DOHH2 (cell line): Measurements from ENCODE around the gene ITGAV.
A peak's percentile ranks its signal among the peaks of the same experiment; 100 is the strongest.

Experiments used
- H3F3A ChIP-seq: fragments of 200-600 bp; sonication (generic), shearing (Covaris generic); 2 replicates; pipeline ENCODE4 v1.6.0; 2016; ENCODE audit warnings: antibody characterized with exemption, mild to moderate bottlenecking; ENCODE audit not compliant: control insufficient read depth, insufficient read depth
- H3K27ac ChIP-seq: fragments of 200-600 bp; sonication (generic); 2 replicates; pipeline ENCODE4 v1.5.1; 2014; ENCODE audit warnings: low read depth, mild to moderate bottlenecking, low read length, moderate library complexity
- H3K27me3 ChIP-seq: fragments of 200-600 bp; sonication (generic); 2 replicates; pipeline ENCODE4 v1.6.1; 2014; ENCODE audit warnings: mild to moderate bottlenecking, low read length, mixed read lengths; ENCODE audit not compliant: control insufficient read depth
- H3K36me3 ChIP-seq: fragments of 200-600 bp; sonication (generic); 2 replicates; pipeline ENCODE4 v1.6.1; 2014; ENCODE audit warnings: mild to moderate bottlenecking, low read length, moderate library complexity, mixed read lengths; ENCODE audit not compliant: control insufficient read depth
- H3K4me1 ChIP-seq: fragments of 200-600 bp; sonication (generic); 2 replicates; pipeline ENCODE4 v1.6.1; 2014; ENCODE audit warnings: mild to moderate bottlenecking, low read length, mixed read lengths; ENCODE audit not compliant: control insufficient read depth
- H3K4me2 ChIP-seq: fragments of 200-600 bp; sonication (generic); 2 replicates; pipeline ENCODE4 v1.6.0; 2014; ENCODE audit warnings: mild to moderate bottlenecking, low read length, moderate library complexity
- H3K4me3 ChIP-seq: fragments of 200-600 bp; sonication (generic); 2 replicates; pipeline ENCODE4 v1.5.1; 2014; ENCODE audit warnings: mild to moderate bottlenecking, low read length, mixed read lengths
- H3K79me2 ChIP-seq: fragments of 200-600 bp; sonication (generic); 2 replicates; pipeline ENCODE4 v1.6.1; 2014; ENCODE audit warnings: mild to moderate bottlenecking, low read length, mixed read lengths; ENCODE audit not compliant: control insufficient read depth
- H3K9me2 ChIP-seq: fragments of 200-600 bp; sonication (generic); replicated peaks from 2 replicates; pipeline ENCODE4 v1.6.1; 2014; ENCODE audit warnings: mild to moderate bottlenecking, low read length, mixed read lengths; ENCODE audit not compliant: control insufficient read depth
- H3K9me3 ChIP-seq: fragments of 200-600 bp; sonication (generic); 2 replicates; pipeline ENCODE4 v1.6.1; 2014; ENCODE audit warnings: antibody characterized with exemption, low read length, mixed read lengths; ENCODE audit not compliant: control insufficient read depth, insufficient read depth
- H4K20me1 ChIP-seq: fragments of 200-600 bp; sonication (generic); 2 replicates; pipeline ENCODE4 v1.6.0; 2014; ENCODE audit warnings: low read depth, mild to moderate bottlenecking, antibody characterized with exemption, low read length, moderate library complexity; ENCODE audit not compliant: control insufficient read depth, insufficient read depth
- CTCF ChIP-seq: fragments of 200-600 bp; sonication (generic); IDR thresholded peaks from one replicate; pipeline ENCODE4 v1.5.1; 2014; ENCODE audit warnings: antibody characterized with exemption, mild to moderate bottlenecking, low read depth, low read length; ENCODE audit not compliant: poor library complexity, severe bottlenecking
- EZH2phosphoT487 ChIP-seq: fragments of 200-600 bp; sonication (generic); IDR thresholded peaks from 2 replicates; pipeline ENCODE4 v1.6.1; 2017; ENCODE audit warnings: borderline replicate concordance, mild to moderate bottlenecking, antibody characterized with exemption, low read length, moderate library complexity, mixed read lengths

ITGAV gene

GRCh38 chr2:186592137-186592875 lies 2.5 kb downstream of the ITGAV start:
- Histone ChIP-seq H4K20me1 (no peaks in the 10 kb centered on the region), H3K9me2 (no peaks in the 10 kb centered on the region), H3K4me2 (peak overlapping the region; percentile 87), H3K9me3 (no peaks in the 10 kb centered on the region), H3K4me1 (peaks cover 25% of the 10 kb centered on the region), H3K79me2 (peaks cover 68% of the 10 kb centered on the region), H3K27ac (no peak overlapping the region), H3K4me3 (peak overlapping the region; percentile 98), H3K27me3 (no peaks in the 10 kb centered on the region), H3K36me3 (peaks cover 6% of the 10 kb centered on the region; the same call in 1 of the 2 replicates), H3F3A (no peaks in the 10 kb centered on the region)
- TF ChIP-seq CTCF: no peak
- no peak for TF ChIP-seq EZH2phosphoT487

GRCh38 chr2:186593523-186593922 lies 3.7 kb downstream of the ITGAV start:
- H3K79me2 ChIP-seq: peaks cover 76% of the 10 kb centered on the region
- no peaks in the 10 kb centered on the region for H3K9me2 ChIP-seq

GRCh38 chr2:186594001-186594722 lies 4.3 kb downstream of the ITGAV start:
- H3K79me2 ChIP-seq: peaks cover 81% of the 10 kb centered on the region
- no peak overlapping the region for H3K27ac ChIP-seq
- no peak overlapping the region for H3K4me2 ChIP-seq
- H3K9me3 ChIP-seq: no peaks in the 10 kb centered on the region
- H4K20me1 ChIP-seq: no peaks in the 10 kb centered on the region
- no peak for TF ChIP-seq CTCF
- no peaks in the 10 kb centered on the region for H3K27me3 ChIP-seq
- peaks cover 6% of the 10 kb centered on the region; the same call in 1 of the 2 replicates for H3K36me3 ChIP-seq
- no peaks in the 10 kb centered on the region for H3F3A ChIP-seq
- H3K9me2 ChIP-seq: no peaks in the 10 kb centered on the region
- H3K4me3 ChIP-seq: no peak overlapping the region
- H3K4me1 ChIP-seq: peaks cover 22% of the 10 kb centered on the region

More at GRCh38 chr2:186593523-186593922, 3.7 kb downstream of the ITGAV start:
- Histone ChIP-seq H3K27me3 (no peaks in the 10 kb centered on the region), H3K36me3 (peaks cover 6% of the 10 kb centered on the region; the same call in 1 of the 2 replicates), H3K4me3 (no peak overlapping the region), H3K4me1 (peaks cover 25% of the 10 kb centered on the region), H3K4me2 (no peak overlapping the region), H3K27ac (no peak overlapping the region), H3F3A (no peaks in the 10 kb centered on the region), H4K20me1 (no peaks in the 10 kb centered on the region), H3K9me3 (no peaks in the 10 kb centered on the region)
- no peak for TF ChIP-seq CTCF
- no peak for TF ChIP-seq EZH2phosphoT487
